ENCODE results near the gene ELOVL4. TPM values are rescaled to one million over a fixed set of nuclear protein-coding genes. Genes with fewer than 3 reads are reported as not detected.

The ELOVL4 gene
- total and polyA plus RNA-seq, 9 donors: 1.1 to 3.1 (median 1.8) TPM

- Histone ChIP-seq H3K27me3 (no peaks in the 10 kb centered on the region), H3K27ac (no peak overlapping the region), H3K4me3 (no peak overlapping the region), H3K9me3 (no peaks in the 10 kb centered on the region), H3K36me3 (no peaks in the 10 kb centered on the region), H3K4me1 (ENCODE audit: insufficient read depth) (peaks cover 4% of the 10 kb centered on the region)
- 72 to 77% (median 75%) methylated on average over 2 of the region's 2 CpGs for WGBS, 3 donors
- intact Hi-C loops (cut with DNase I): no loop called here
- DNase-seq: no peak
- TF ChIP-seq POLR2A (IDR thresholded peaks at IDR 0.05) (no peak), CTCF (IDR thresholded peaks at IDR 0.05) (no peak), EP300 (IDR thresholded peaks at IDR 0.05) (no peak)
These were observed 74.4 kb downstream of the ELOVL4 start for GRCh38 chr6:79872986-79873385.

- Histone ChIP-seq H3K36me3 (no peaks in the 10 kb centered on the region), H3K4me1 (ENCODE audit: insufficient read depth) (peaks cover 5% of the 10 kb centered on the region), H3K27me3 (no peaks in the 10 kb centered on the region), H3K27ac (no peak overlapping the region), H3K4me3 (no peak overlapping the region), H3K9me3 (no peaks in the 10 kb centered on the region)
- DNase-seq: no peak
- TF ChIP-seq CTCF (IDR thresholded peaks at IDR 0.05) (no peak), EP300 (IDR thresholded peaks at IDR 0.05) (no peak), POLR2A (IDR thresholded peaks at IDR 0.05) (no peak)
- intact Hi-C loops (cut with DNase I): no loop called here
- 32 to 47% (median 36%) methylated on average over 2 of the region's 2 CpGs for WGBS, 3 donors
These were observed 75.0 kb downstream of the ELOVL4 start for GRCh38 chr6:79872303-79872702.

- TF ChIP-seq CTCF (IDR thresholded peaks at IDR 0.05) (peak; percentile 50 to 67 (median 58)), EP300 (IDR thresholded peaks at IDR 0.05) (no peak)
- Histone ChIP-seq H3K36me3 (no peaks in the 10 kb centered on the region), H3K4me1 (ENCODE audit: insufficient read depth) (peaks cover 5% of the 10 kb centered on the region), H3K9me3 (no peaks in the 10 kb centered on the region), H3K27me3 (no peaks in the 10 kb centered on the region), H3K27ac (no peak overlapping the region), H3K4me3 (no peak overlapping the region)
- peak; percentile 63 to 79 (median 71) for DNase-seq
- intact Hi-C loops (cut with DNase I): no loop called here
- WGBS, 3 donors: 1% methylated on average over 20 of the region's 20 CpGs
These were observed 77.7 kb downstream of the ELOVL4 start for GRCh38 chr6:79869600-79870084.

- H3K27ac ChIP-seq: no peak overlapping the region
- H3K4me1 ChIP-seq (ENCODE audit: insufficient read depth): peaks cover 5% of the 10 kb centered on the region
- intact Hi-C loops (cut with DNase I): no loop called here
- H3K9me3 ChIP-seq: no peaks in the 10 kb centered on the region
- TF ChIP-seq EP300 (IDR thresholded peaks at IDR 0.05) (no peak), POLR2A (IDR thresholded peaks at IDR 0.05) (no peak), CTCF (IDR thresholded peaks at IDR 0.05) (no peak)
- H3K36me3 ChIP-seq: no peaks in the 10 kb centered on the region
- H3K27me3 ChIP-seq: no peaks in the 10 kb centered on the region
- no peak for DNase-seq
- H3K4me3 ChIP-seq: no peak overlapping the region
- WGBS, 3 donors: 46 to 62% (median 60%) methylated on average over 6 of the region's 6 CpGs
These were observed 78.2 kb downstream of the ELOVL4 start for GRCh38 chr6:79869184-79869583.
